ENCODE measurements around the gene ATP6V1C2. TPM values are rescaled to one million over a fixed set of nuclear protein-coding genes. Genes with fewer than 3 reads are reported as not detected.
A peak's percentile ranks its signal among the peaks of the same experiment; 100 is the strongest.

The ATP6V1C2 gene
- total and polyA plus RNA-seq, 9 of the 15 experiments (the other 6 are each of a cell fraction or from before 2014, with no cell fraction given) = 0.01 to 0.31 (median 0.10) TPM; not detected in 4

DNA sequence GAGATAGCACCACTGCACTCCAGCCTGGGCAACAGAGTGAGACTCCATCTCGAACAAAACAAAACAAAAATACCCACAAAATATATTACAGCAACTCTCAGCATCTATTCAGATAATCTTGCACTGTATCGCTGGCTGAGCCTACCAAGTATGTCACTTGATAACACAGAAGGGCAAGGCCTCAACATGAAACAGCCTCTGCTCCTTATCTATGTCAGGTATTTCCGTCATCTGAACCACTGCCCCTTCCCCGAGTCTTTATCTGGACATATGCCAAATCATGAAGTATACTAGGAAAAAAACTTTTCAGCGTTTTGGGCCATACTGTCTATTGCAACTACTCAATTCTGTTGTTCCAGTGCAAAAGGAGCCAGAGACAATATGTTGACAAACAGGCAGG, 73.4 kb downstream of the ATP6V1C2 start (continued):
- TF ChIP-seq, protein P1, sequence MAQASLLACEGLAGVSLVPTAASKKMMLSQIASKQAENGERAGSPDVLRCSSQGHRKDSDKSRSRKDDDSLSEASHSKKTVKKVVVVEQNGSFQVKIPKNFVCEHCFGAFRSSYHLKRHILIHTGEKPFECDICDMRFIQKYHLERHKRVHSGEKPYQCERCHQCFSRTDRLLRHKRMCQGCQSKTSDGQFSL (CRISPR knock-in tag; IDR thresholded peaks at IDR 0.05) = no peak
- TF ChIP-seq, protein P1 (tag; IDR thresholded peaks at IDR 0.05) = no peak
- TF ChIP-seq ARID1B (IDR thresholded peaks at IDR 0.05) (peak; percentile 49), SLC30A9 (CRISPR knock-in tag; IDR thresholded peaks at IDR 0.05) (no peak), ZNF764 (CRISPR knock-in tag; IDR thresholded peaks at IDR 0.05; ENCODE audit: low read depth) (no peak), ATF3 (IDR thresholded peaks at IDR 0.05) (no peak), ATF3 (CRISPR knock-in tag; conservative IDR thresholded peaks at IDR 0.05) (no peak), MYBL2 (IDR thresholded peaks at IDR 0.05; ENCODE audit: low read depth) (no peak), MYBL2 (CRISPR knock-in tag; IDR thresholded peaks at IDR 0.05; ENCODE audit: borderline replicate concordance) (no peak)
- TF ChIP-seq, protein P2, sequence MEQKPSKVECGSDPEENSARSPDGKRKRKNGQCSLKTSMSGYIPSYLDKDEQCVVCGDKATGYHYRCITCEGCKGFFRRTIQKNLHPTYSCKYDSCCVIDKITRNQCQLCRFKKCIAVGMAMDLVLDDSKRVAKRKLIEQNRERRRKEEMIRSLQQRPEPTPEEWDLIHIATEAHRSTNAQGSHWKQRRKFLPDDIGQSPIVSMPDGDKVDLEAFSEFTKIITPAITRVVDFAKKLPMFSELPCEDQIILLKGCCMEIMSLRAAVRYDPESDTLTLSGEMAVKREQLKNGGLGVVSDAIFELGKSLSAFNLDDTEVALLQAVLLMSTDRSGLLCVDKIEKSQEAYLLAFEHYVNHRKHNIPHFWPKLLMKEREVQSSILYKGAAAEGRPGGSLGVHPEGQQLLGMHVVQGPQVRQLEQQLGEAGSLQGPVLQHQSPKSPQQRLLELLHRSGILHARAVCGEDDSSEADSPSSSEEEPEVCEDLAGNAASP (IDR thresholded peaks at IDR 0.05) = no peak
- TF ChIP-seq, protein P3, sequence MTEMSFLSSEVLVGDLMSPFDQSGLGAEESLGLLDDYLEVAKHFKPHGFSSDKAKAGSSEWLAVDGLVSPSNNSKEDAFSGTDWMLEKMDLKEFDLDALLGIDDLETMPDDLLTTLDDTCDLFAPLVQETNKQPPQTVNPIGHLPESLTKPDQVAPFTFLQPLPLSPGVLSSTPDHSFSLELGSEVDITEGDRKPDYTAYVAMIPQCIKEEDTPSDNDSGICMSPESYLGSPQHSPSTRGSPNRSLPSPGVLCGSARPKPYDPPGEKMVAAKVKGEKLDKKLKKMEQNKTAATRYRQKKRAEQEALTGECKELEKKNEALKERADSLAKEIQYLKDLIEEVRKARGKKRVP (CRISPR knock-in tag; IDR thresholded peaks at IDR 0.05) = no peak
- TF ChIP-seq, protein P4, sequence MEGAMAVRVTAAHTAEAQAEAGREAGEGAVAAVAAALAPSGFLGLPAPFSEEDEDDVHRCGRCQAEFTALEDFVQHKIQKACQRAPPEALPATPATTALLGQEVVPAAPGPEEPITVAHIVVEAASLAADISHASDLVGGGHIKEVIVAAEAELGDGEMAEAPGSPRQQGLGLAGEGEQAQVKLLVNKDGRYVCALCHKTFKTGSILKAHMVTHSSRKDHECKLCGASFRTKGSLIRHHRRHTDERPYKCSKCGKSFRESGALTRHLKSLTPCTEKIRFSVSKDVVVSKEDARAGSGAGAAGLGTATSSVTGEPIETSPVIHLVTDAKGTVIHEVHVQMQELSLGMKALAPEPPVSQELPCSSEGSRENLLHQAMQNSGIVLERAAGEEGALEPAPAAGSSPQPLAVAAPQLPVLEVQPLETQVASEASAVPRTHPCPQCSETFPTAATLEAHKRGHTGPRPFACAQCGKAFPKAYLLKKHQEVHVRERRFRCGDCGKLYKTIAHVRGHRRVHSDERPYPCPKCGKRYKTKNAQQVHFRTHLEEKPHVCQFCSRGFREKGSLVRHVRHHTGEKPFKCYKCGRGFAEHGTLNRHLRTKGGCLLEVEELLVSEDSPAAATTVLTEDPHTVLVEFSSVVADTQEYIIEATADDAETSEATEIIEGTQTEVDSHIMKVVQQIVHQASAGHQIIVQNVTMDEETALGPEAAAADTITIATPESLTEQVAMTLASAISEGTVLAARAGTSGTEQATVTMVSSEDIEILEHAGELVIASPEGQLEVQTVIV (CRISPR knock-in tag; IDR thresholded peaks at IDR 0.05; ENCODE audit: borderline replicate concordance) = no peak

Data from K562 (cell line).